ENCODE measurements around the gene ANGPTL5. TPM values are rescaled to one million over a fixed set of nuclear protein-coding genes. Genes with fewer than 3 reads are reported as not detected.

Gene ANGPTL5
- total RNA-seq, 1 experiment from 2014 or later = not detected

Other genes starting within 250 kb of the ANGPTL5 start
- gene CEP126, start 1.5 kb downstream of the ANGPTL5 start, total RNA-seq (2014; rRNA removed; shearing (Covaris generic)) = 0.07 and 1.1 TPM in 2 replicates
- gene CFAP300, start 130.9 kb upstream of the ANGPTL5 start, total RNA-seq (2014; rRNA removed; shearing (Covaris generic)) = not detected in 2 replicates
- 30.7 and 44.6 TPM in 2 replicates for gene YAP1, start 193.9 kb upstream of the ANGPTL5 start, total RNA-seq (2014; rRNA removed; shearing (Covaris generic))